WERI-Rb-1 (cell line): ENCODE results near the gene ASCC3.
A peak's percentile ranks its signal among the peaks of the same experiment; 100 is the strongest.

Experiments
- DNase-seq: peaks from one replicate; pipeline ENCODE4 v3.0.0-alpha.2; 2020
- H3K27ac ChIP-seq: fragments of 250-450 bp; sonication (Bioruptor Pico); 2 replicates; pipeline ENCODE4 v1.5.1; 2020; ENCODE audit warnings: mild to moderate bottlenecking, moderate library complexity
- H3K27me3 ChIP-seq: fragments of 250-450 bp; sonication (Bioruptor Pico); 2 replicates; pipeline ENCODE4 v1.5.1; 2021; ENCODE audit warnings: mild to moderate bottlenecking, low read depth, moderate library complexity; ENCODE audit not compliant: insufficient read depth, severe bottlenecking
- H3K36me3 ChIP-seq: fragments of 250-450 bp; sonication (Bioruptor Pico); 2 replicates; pipeline ENCODE4 v1.5.1; 2020; ENCODE audit warnings: mild to moderate bottlenecking, moderate library complexity
- H3K4me3 ChIP-seq: 2 replicates; pipeline ENCODE4 v1.5.1; 2011; ENCODE audit warnings: low read depth, mild to moderate bottlenecking, control low read depth, low read length
- H3K9me3 ChIP-seq: fragments of 250-450 bp; sonication (Bioruptor Pico); 2 replicates; pipeline ENCODE4 v1.5.1; 2021; ENCODE audit warnings: mild to moderate bottlenecking, moderate library complexity; ENCODE audit not compliant: severe bottlenecking
- CTCF ChIP-seq: IDR thresholded peaks from 2 replicates; pipeline ENCODE4 v1.5.1; 2011; ENCODE audit warnings: low read depth, mild to moderate bottlenecking, control low read depth, inconsistent platforms, low read length

ASCC3 gene

GRCh38 chr6:100488244-100488643 is 392.9 kb downstream of the ASCC3 start:
- Histone ChIP-seq H3K9me3 (no peaks in the 10 kb centered on the region), H3K36me3 (no peaks in the 10 kb centered on the region), H3K27me3 (no peaks in the 10 kb centered on the region), H3K27ac (no peak overlapping the region), H3K4me3 (no peak overlapping the region)
- no peak for DNase-seq
- no peak for TF ChIP-seq CTCF

- no peaks in the 10 kb centered on the region for H3K9me3 ChIP-seq
- H3K27ac ChIP-seq = no peak overlapping the region
- no peak for TF ChIP-seq CTCF
- no peaks in the 10 kb centered on the region for H3K36me3 ChIP-seq
- H3K4me3 ChIP-seq = no peak overlapping the region
- H3K27me3 ChIP-seq = no peaks in the 10 kb centered on the region
- no peak for DNase-seq
These were observed 393.5 kb downstream of the ASCC3 start for GRCh38 chr6:100487638-100488037.

GRCh38 chr6:100485268-100485667 is 395.9 kb downstream of the ASCC3 start:
- H3K4me3 ChIP-seq = no peak overlapping the region
- no peaks in the 10 kb centered on the region for H3K9me3 ChIP-seq
- no peak for TF ChIP-seq CTCF
- no peak for DNase-seq
- H3K27me3 ChIP-seq = no peaks in the 10 kb centered on the region
- no peak overlapping the region for H3K27ac ChIP-seq
- no peaks in the 10 kb centered on the region for H3K36me3 ChIP-seq

- H3K4me3 ChIP-seq = no peak overlapping the region
- no peaks in the 10 kb centered on the region for H3K9me3 ChIP-seq
- no peaks in the 10 kb centered on the region for H3K27me3 ChIP-seq
- DNase-seq = no peak
- no peak for TF ChIP-seq CTCF
- H3K36me3 ChIP-seq = no peaks in the 10 kb centered on the region
- no peak overlapping the region for H3K27ac ChIP-seq
These were observed 396.7 kb downstream of the ASCC3 start for GRCh38 chr6:100484474-100484873.

GRCh38 chr6:100482698-100483097 is 398.4 kb downstream of the ASCC3 start:
- Histone ChIP-seq H3K36me3 (no peaks in the 10 kb centered on the region), H3K27ac (no peak overlapping the region), H3K4me3 (no peak overlapping the region), H3K27me3 (no peaks in the 10 kb centered on the region), H3K9me3 (no peaks in the 10 kb centered on the region)
- no peak for TF ChIP-seq CTCF
- no peak for DNase-seq

- no peak for DNase-seq
- TF ChIP-seq CTCF = peak; percentile 52; the same call in 1 of the 2 replicates
- H3K4me3 ChIP-seq = no peak overlapping the region
- no peaks in the 10 kb centered on the region for H3K36me3 ChIP-seq
- H3K27me3 ChIP-seq = no peaks in the 10 kb centered on the region
- H3K9me3 ChIP-seq = no peaks in the 10 kb centered on the region
- no peak overlapping the region for H3K27ac ChIP-seq
These were observed 401.7 kb downstream of the ASCC3 start for GRCh38 chr6:100479179-100480035.
